HG03060 (cell line): ENCODE measurements around the gene DENND4A.

Experiments used
- ATAC-seq: cut with Tn5 transposase; IDR thresholded peaks from one replicate; pipeline ENCODE4 v1.9.1; 2021; ENCODE audit warnings: low read depth, moderate number of reproducible peaks; ENCODE audit not compliant: unreplicated experiment

The DENND4A gene

DNA sequence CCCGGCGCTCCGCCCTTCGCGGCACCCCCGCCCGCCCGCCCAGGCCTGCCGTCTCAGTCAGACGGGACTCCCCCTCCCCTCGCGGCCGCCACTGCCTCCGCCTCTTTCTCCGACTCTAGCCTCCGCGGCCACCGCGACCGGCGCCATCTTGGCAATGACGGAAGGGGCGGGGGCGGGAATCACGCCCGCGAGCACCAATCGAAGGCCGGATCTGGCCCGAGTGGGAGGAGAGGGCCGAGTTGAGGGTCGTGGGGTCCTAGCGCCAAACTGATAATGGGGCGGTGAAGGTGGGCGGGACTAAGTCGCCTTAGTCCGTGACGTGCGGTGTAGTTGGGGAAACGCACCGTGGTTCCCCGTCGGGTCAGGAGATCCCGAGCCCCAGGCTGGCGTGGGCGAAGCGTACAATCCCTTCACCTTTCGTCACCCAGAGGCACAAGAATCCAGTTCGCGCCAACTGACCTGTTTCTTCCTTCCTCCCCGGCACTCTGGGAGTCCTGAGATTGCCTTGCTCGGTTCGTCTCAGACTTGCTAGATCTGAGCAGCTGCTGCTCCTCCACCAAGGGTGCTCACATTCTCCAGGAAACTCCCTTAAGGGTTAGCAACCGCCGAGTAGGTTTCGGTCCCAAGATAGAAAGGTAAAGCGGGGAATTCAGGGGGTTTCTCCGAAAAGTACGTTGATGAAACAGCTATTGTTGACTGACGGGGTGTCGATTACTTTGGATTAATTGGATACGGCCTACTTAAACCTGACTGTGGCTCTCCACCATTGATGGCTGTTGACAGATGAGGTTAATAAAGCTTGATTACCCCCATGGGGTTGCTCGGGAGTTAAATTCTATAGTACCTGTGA is at the start of gene DENND4A:
TSS of gene DENND4A (minus strand) at position 156 of the 850 bp plus-strand sequence. CDS start 35,843 bp downstream, outside the sequence.
- peak; percentile 76 for ATAC-seq

DNA sequence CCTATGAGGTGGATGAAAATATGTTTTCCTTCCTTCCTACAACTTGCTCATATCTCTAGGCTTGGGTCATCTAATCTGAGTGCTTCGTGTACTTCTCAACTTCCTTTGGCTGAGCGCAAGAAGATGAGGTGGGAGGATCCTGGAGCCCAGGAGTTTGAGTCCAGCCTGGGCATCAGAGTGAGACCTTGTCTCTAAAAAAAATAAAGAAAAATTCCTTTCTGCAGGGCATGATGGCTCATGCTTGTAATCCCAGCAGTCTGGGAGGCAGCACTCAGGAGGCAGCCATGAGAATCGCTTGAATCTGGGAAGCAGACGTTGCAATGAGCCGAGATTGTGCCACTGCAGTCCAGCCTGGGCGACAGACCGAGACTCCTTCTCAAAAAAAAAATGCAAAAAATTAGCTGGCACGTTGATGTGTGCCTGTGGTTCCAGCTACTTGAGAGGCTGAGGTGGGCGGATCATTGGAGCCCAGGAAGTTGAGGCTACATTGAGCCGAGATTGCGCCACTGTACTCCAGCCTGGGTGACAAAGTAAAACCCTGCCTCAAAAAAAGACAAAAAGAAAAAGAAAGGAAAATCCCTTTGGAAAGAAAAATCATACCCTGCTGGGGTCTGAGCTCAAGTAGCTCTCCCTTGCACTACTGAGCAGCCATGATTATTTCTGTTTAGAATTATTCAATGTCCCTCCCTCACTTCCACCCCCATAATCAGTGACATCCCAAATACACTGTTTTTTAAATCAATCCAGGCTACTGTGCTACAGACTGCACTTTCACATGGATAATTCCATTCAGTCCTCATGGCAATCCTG is 49.2 kb upstream of the DENND4A start:
- ATAC-seq, result no peak

DNA sequence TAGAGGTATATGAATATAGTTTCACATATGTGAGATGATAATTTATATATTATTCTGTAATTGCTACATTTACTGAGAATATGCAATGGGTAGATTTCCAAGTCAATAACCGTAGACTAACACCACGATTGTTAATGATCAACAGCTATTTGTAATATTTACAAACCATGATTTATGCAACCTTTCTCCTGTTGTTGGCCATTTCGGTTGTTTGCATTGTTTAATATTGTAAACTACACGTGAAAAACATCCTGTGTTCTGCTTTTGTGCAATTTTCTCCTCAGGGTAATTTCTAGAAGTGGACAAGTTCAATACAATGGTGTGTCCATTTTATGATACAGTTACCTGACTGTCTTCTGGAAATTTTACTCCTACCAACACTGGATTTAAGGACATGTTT is 47.9 kb upstream of the DENND4A start:
- no peak for ATAC-seq

DNA sequence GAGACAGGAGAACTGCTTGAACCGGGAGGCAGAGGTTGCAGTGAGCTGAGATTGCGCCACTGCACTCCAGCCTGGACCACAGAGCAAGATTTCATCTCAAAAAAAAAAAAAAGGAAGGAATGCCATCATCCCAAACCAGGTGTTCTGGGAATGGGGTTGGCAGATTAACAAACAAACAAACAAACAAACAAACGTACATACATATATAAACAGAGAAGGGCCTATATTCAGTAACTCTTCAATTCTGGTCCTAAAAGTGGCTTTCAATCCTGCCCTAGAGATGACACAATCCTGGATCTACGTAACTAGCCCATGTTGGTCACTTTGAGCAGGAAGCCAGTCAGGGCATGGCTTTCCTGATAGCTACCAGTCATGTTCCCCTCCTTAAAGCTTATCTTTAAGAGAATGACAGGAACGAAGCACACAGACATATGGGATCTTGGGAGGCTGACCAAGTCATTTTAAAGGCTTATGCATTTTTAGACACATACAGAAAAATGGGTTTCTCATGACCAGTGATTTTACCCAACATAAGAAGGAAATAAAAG is 47.3 kb upstream of the DENND4A start:
- no peak for ATAC-seq

DNA sequence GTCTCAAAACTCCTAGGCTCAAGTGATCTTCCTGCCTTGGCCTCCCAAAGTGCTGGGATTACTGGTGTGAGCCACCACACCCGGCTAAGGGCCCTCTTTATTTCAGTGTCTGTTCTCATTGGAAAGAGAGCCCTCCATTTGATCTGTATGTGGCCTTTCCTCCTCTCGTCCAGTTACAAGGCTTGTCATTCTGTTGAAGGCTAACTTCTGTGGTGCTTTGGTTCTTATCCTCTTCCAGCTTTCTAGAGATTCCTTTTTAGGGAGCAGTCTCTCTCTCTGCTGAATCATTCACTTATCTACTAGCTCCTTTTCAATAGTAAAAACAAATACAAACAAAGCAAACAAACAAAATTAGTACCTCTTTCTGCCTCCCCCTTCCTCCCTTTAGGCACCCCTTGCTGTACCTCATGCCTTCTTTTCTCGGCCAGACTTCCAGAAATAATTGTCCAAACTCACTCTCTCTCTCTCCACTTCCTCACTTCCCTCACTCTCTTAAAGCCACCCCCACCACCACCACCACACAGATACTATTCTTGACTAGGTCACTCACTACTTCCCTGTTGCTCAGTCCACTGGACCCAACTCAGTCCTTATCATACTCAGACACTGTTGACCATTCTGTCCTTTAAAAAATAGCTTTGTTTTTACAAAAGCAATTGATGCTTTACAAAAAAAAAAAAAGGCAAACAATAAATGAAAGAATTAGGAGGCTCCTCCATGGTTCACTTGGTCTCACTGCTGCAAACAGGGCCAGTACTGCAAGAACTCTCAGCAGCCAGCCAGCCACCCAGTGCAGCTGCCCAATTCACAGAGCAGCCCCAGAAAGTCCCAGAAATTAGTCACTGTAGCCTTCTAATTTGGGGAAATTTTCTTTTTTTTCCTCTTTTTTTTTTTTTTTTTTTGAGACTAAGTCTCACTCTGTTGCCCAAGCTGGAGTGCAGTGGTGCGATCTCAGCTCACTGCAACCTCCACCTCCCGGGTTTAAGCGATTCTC is 45.5 kb upstream of the DENND4A start:
- no peak for ATAC-seq

DNA sequence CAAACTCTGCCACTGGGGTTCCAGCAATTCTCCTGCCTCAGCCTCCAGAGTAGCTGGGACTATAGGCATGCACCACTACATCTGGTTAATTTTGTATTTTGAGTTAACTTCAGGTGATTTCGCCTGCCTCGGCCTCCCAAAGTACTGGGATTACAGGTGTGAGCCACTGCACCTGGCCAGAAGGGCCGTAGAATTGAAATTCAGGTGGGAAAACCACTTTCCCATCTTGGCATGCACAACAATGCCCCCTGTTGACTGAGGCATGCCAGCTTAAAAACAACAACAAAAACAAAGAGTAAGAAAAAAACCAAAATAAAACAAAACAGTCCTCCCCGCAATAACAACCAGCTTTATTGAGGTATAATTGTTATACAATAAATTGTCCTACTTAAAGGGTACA is 44.6 kb upstream of the DENND4A start:
- ATAC-seq, result no peak

DNA sequence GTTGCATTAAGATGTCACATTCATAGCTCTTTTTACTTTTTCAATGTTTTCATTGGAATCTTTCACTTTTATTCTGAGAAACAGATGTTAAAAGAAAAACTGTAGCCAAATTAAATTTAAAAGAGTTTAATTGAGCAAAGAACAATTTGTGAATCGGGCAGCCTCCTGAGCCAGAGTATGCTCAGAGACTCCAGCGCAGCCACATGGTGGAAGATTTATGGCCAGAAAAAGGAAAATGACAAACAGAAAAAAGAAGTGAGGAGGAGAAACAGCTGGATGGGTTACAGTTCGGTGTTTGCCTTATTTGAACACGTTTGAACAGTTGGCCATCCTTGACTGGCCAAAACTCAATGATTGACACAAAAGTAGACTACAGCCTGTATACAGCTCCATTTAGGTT is 43.4 kb upstream of the DENND4A start:
- no peak for ATAC-seq

DNA sequence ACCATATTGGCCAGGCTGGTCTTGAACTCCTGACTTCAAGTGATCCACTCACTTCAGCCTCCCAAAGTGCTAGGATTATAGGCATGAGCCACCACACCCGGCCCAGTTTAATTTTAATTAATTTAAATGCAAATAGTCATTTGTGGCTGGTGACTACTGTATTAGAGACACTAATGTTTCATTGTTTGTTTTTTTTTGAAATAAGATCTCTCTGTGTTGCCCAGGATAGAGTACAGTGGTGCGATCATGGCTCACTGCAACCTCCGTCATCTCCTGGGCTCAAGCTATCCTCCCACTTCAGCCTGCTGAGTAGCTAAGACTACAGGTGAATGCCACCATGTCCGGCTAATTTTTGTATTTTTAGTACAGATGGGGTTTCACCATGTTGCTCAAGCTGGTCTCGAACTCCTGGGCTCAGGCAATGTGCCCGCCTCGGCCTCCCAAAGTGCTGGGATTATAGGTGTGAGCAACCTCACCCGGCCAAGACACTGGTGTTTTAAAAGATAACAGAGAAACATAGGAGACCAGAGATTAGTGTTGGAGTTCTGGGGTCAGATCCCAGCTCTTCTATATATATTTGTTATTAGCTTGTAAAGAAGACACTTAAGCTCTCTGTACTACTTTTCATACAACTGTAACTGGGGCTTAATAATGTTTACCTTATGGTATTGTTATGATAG is 42.6 kb upstream of the DENND4A start:
- ATAC-seq, result no peak

DNA sequence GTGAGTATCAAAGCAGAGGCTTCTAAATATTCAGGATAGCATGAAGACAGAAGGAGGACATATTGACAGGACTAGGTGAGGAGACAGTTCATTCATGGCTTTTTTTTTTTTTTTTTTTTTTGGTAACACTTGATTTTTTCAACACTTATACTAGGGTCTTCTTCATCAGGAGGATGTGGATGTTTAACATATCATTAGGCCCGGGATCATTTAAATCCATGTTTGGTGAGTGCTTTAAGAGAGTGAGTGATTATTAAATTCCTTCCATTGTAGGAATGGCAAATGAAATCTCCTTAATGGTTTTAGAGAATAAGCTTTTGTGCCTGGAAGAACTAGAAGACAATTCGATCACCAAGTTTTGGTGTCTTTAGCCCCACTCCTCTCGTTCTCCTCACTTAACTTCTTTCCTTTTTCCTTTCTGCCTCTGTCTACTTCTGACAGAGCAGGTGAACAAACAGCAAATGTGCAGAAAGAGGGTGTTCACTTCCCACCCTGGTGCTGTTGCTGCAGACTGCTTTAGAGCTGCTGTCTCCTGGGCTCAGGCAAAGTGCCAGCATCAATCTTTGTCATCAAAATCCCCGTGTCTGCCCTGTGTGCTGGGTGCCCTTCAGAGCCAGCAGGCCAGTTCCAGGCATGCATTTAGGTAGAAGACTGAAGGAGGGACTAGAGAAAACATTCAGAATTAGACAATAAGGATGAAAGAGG is 41.6 kb upstream of the DENND4A start:
- ATAC-seq, result no peak

DNA sequence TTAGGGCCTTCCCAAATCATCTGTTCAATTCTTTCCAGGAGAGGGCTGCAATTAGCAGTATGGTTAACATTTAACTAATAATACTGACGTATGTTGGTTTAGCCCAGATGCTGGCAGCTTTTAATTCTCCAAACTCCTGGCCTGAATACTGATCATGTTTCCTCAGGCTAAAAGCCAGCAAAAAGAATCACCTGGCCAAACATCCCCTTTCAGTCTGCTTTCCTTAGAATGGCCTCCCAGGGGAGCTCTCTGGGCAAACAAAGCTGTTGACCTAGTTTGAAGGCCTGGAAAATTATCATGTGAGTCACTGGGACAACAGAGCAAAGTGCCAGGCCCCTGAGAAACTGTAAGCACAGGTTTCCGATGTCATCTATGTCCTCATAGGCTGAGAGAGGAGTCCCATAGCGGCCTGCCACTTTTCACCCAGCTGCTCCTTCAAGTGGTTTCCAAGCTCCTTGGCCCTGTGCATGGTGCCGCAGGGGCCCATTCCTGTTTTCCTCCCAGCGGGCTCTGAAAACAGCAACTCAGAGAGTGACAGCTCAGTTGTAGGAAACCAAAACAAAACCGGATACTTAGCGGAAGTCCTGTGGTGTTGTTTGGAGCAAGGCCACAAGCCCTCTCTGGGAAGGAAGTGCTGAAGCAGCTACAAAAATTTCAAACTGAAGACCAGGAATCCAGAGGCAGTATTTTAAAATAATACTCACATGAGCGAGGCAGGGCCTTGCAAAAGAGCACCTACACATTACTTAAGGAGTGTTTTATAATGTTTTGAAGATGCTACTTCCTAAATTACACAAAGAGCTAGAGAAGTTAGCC is 40.7 kb upstream of the DENND4A start:
- no peak for ATAC-seq

DNA sequence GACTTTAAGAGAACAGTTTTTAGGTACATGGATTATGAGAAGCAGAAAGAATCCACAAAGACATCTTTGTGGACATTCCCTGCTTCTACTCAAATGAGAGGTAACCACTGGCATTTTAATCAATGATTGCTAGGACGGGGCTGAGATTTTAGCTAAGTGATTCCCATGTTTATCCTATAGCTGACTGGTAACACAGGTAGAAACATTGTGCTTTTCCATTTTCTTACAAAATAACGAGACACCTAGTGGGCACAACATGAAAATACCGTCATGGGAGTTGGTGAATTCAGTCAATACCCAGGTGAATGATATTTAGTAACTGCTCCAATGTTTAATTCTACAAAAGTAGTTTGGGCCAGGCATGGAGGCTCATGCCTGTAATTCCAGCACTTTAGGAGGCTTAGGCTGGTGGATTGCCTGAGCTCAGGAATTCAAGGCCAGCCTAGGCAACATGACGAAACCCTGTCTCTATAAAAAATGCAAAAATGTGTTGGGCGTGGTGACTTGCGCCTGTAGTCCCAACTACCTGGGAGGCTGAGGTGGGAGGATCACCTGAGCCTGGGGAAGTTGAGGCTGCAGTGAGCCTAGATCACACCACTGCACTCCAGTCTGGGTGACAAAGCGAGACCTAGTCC is 37.2 kb upstream of the DENND4A start:
- no peak for ATAC-seq

DNA sequence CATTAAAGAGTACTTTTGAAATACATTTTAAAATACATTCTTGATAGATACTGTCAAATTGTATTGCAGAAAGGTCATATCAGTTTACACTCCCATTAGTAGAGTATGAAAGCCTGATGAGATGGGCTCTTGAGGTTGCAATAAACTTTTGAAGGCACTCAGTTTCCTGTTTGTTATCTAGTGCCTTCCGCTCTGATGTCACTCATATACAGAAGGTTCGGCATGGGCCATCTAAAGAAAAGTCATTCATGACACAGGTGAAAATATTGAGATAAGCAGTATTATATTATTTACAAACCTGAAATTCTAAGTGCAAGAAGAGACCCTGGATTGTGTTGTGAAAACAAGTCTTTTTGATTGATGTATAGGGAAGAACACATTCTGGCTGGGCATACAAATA is 36.5 kb upstream of the DENND4A start:
- no peak for ATAC-seq

DNA sequence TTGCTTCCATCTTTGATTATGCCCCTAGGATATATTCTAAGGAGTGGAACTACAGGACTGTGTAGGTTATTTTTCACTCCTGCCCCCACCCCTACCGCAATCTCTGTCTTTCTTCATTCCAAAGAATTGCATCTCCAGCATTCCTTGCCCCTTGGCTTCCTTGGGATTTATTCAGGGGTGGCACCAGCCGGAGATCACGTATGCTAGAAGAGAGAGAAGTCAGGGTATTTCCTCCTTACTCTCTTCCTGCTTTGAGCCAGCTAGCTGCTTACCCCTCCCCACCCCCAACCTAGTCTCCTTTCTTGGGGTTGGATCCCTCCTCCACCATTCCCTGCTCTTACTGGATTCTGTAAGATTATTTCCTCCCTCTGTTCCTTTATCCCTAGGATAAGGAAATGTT is 35.0 kb upstream of the DENND4A start:
- no peak for ATAC-seq

DNA sequence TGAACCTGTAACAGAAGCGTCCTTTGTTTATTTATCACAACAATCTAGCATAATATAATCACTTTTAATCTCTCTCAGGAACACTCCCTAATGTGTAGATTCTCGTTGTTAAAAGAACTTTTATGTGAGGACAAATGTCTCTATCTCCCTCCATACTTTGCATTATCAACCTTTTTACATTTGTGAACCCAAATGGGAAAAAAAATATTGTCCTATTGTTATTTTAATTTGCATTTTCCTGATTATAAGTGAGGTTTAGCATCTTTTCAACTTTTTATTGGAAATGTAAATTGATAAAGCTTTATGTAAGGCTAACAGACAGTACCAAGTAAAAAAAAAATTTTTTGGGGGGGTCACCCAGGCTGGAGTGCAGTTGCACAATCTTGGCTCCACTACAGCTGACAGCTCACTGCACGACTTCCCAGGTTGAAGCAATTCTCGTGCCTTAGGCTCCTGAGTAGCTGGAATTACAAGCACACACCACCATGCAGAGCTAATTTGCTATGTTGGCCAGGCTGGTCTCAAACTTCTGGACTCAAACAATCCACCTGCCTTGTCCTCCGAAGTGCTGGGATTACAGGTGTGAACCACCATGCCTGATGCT is 33.0 kb upstream of the DENND4A start:
- ATAC-seq, result no peak

DNA sequence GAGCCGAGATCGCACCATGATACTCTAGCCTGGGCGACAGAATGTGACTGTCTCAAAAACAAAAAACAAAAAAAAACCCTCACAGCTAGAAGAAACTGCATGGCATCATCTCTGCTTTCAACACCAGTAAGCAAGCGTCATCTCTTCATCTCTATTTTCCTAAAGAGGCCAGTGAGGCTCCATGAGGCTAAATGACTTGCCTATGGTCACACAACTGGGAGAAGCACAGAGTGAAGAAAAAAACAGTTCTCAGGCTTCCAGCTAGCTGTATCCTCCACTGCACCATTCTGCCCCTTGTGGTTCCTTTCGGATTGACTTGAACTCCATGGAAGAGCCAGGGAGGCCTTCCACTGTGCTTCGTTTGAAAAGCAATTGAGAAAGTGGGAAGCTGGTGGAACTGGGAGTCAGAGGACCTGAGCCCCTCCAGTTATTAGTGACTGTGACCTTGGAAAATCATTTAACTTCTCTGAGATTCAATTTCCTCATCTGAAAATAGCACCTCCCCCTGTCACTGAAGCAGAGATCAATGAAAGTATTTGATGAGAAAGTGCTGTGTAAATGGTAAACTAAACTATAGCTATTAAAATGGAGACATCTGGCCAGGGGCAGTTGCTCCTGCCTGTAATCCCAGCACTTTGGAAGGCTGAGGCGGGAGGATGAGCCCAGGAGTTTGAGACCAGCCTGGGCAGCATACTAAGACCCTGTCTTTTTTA is 32.1 kb upstream of the DENND4A start:
- ATAC-seq, result no peak

DNA sequence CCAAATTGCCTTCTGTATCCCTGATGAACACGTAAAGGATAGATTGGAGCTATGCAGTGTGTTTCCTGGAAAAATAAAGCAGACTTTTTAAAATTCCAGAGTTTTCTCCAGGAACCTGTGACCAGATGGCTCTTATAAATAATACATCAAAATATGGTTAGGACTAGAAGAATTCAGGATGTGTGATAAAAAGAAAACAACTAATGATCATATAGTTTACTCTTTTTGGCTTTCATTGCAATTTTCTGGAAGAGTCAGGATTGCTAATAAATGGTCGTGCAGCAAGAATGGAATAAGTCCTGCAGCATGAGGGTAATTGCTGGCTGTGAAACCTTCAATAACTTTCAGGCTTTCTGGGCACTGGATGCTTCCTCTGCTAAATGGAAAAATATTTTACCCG is 30.2 kb upstream of the DENND4A start:
- no peak for ATAC-seq

DNA sequence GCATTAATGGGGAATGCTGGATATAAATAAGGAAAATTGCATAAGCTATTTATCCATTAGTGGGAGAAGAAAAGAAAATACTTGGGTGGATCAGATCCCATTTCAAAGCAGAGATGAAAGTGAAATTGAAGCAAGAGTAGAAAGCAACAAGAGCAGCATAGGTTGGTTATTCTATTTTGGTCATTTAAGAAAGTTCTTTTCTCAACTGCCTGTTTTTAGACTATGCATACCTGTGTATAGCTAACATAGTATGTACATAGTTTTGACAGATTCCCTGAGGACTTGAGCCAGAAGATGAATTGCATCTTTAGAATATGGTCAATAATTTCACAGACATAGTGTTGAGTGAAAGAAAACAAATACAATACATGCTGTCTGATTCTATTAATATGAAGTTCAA is 29.0 kb upstream of the DENND4A start:
- ATAC-seq, result no peak
